SK-N-SH (cell line): ENCODE data around the gene MATN4. TPM values are rescaled to one million over a fixed set of nuclear protein-coding genes. Genes with fewer than 3 reads are reported as not detected.

Experiments used
- CTCF ChIA-PET: fragments of 300-600, 350-600 bp; formaldehyde crosslinking; extraction: SDS; loops from one replicate; lab custom pipeline; 2021; lab: Yijun Ruan, JAX
- POLR2A ChIA-PET: fragments of 350-600 bp; sonication (Branson Sonifier 250); formaldehyde crosslinking; extraction: SDS; loops from one replicate; lab custom pipeline; 2020; ENCODE audit warnings: antibody characterized with exemption, inconsistent platforms; lab: Yijun Ruan, JAX
- DNase-seq: peaks from one replicate; pipeline ENCODE4 v3.0.0; 2012
- H2AFZ ChIP-seq: fragments of 200-600 bp; sonication (generic); 2 replicates; pipeline ENCODE4 v1.8.1; 2016; ENCODE audit warnings: antibody characterized with exemption, mild to moderate bottlenecking, low read depth
- H3F3A ChIP-seq: fragments of 200-600 bp; sonication (generic); replicated peaks from 2 replicates; pipeline ENCODE3; 2016; ENCODE audit warnings: antibody characterized with exemption, mild to moderate bottlenecking; ENCODE audit not compliant: insufficient read depth
- H3K27ac ChIP-seq, 2 experiments: fragments of 200-500 bp in 1 of 2; fragments of 200-600 bp in 1 of 2; sonication (Bioruptor generic) in 1 of 2; sonication (generic), shearing (Covaris generic) in 1 of 2; 2 replicates each; pipeline versions ENCODE4 v1.5.1 to v1.6.1; 2014 to 2016; ENCODE audit warnings: low read depth in 2 of 2, inconsistent platforms in 1 of 2, low read length in 1 of 2, mild to moderate bottlenecking in 1 of 2, mixed read lengths in 1 of 2
- H3K27me3 ChIP-seq: fragments of 200-600 bp; sonication (generic), shearing (Covaris generic); 2 replicates; pipeline ENCODE4 v1.6.1; 2016; ENCODE audit warnings: mixed run types; ENCODE audit not compliant: insufficient read depth
- H3K36me3 ChIP-seq, 2 experiments: fragments of 200-500 bp in 1 of 2; fragments of 200-600 bp in 1 of 2; sonication (Bioruptor generic) in 1 of 2; sonication (generic) in 1 of 2; replicated peaks in 1 of 2; 2 replicates each; pipeline versions ENCODE3 to v1.5.1; 2014 to 2016; ENCODE audit warnings: low read length in 1 of 2, mild to moderate bottlenecking in 1 of 2; ENCODE audit not compliant: insufficient read depth in 2 of 2, control insufficient read depth in 1 of 2
- H3K4me1 ChIP-seq, 2 experiments: fragments of 200-500 bp in 1 of 2; fragments of 200-600 bp in 1 of 2; sonication (Bioruptor generic) in 1 of 2; sonication (generic), shearing (Covaris generic) in 1 of 2; 2 replicates each; pipeline versions ENCODE4 v1.5.1 to v1.6.1; 2014 to 2016; ENCODE audit warnings: low read depth in 1 of 2, low read length in 1 of 2, mixed run types in 1 of 2; ENCODE audit not compliant: insufficient read depth in 2 of 2, control insufficient read depth in 1 of 2
- H3K4me2 ChIP-seq: fragments of 200-600 bp; sonication (generic), shearing (Covaris generic); 2 replicates; pipeline ENCODE4 v1.6.1; 2017; ENCODE audit warnings: mixed run types
- H3K4me3 ChIP-seq, 2 experiments: fragments of 200-500 bp in 1 of 2; fragments of 200-600 bp in 1 of 2; sonication (Bioruptor generic) in 1 of 2; sonication (generic), shearing (Covaris generic) in 1 of 2; 2 replicates each; pipeline versions ENCODE4 v1.5.1 to v1.8.1; 2014 to 2016; ENCODE audit warnings: low read depth in 2 of 2, inconsistent platforms in 1 of 2, low read length in 1 of 2, mild to moderate bottlenecking in 1 of 2, mixed read lengths in 1 of 2, moderate library complexity in 1 of 2
- H3K79me2 ChIP-seq: fragments of 200-600 bp; sonication (generic); 2 replicates; pipeline ENCODE4 v1.8.1; 2017; ENCODE audit warnings: mild to moderate bottlenecking; ENCODE audit not compliant: insufficient read depth
- H3K9ac ChIP-seq: fragments of 200-600 bp; sonication (generic); 2 replicates; pipeline ENCODE4 v1.6.1; 2017; ENCODE audit warnings: mixed run types
- H3K9me2 ChIP-seq: fragments of 200-600 bp; sonication (generic); 2 replicates; pipeline ENCODE4 v1.6.1; 2017; ENCODE audit warnings: mixed run types
- H3K9me3 ChIP-seq: fragments of 200-600 bp; sonication (generic); 2 replicates; pipeline ENCODE4 v1.6.1; 2017; ENCODE audit warnings: mixed run types, mild to moderate bottlenecking, moderate library complexity
- H4K20me1 ChIP-seq: fragments of 200-600 bp; sonication (generic); 2 replicates; pipeline ENCODE4 v1.6.1; 2017; ENCODE audit warnings: mild to moderate bottlenecking, mixed run types; ENCODE audit not compliant: insufficient read depth
- GABPA ChIP-seq: IDR thresholded peaks from 2 replicates; pipeline ENCODE4 v1.4.0; 2012; ENCODE audit warnings: low read depth, mild to moderate bottlenecking
- MEF2A ChIP-seq: IDR thresholded peaks from 2 replicates; pipeline ENCODE4 v1.4.0; 2012; ENCODE audit warnings: low read depth, borderline replicate concordance
- NFIC ChIP-seq: IDR thresholded peaks from 2 replicates; pipeline ENCODE4 v1.4.0; 2012; ENCODE audit warnings: borderline replicate concordance
- RXRA ChIP-seq: IDR thresholded peaks from 2 replicates; pipeline ENCODE4 v1.4.0; 2012; ENCODE audit warnings: low read depth, mild to moderate bottlenecking, borderline replicate concordance
- SIN3A ChIP-seq: IDR thresholded peaks from 2 replicates; pipeline ENCODE4 v1.6.1; 2012; ENCODE audit warnings: low read depth, mild to moderate bottlenecking, low read length, moderate library complexity, borderline replicate concordance
- USF1 ChIP-seq: IDR thresholded peaks from 2 replicates; pipeline ENCODE4 v1.4.0; 2012; ENCODE audit warnings: low read depth, borderline replicate concordance
- USF2 ChIP-seq: fragments of 150-350 bp; IDR thresholded peaks from 2 replicates; pipeline ENCODE4 v1.6.1; 2017; ENCODE audit warnings: antibody characterized with exemption, low read length, low read depth, borderline replicate concordance
- WGBS: methylation state at CpG from one replicate; pipeline ENCODE4 v1.1.6; 2017; ENCODE audit warnings: low lambda C conversion rate; 5-methylcytosine and 5-hydroxymethylcytosine counted together
- polyA plus RNA-seq, 3 experiments: library from polyadenylated mRNA; depleted of rRNA; stranded (reverse); fragments of >200 nt; gene quantifications; 2 replicates each; pipeline ENCODE4 v1.2.3, GENCODE V29; 2012

MATN4 gene
- polyA plus RNA-seq, 1 of the 3 experiments (the other 2 are of a cell fraction), result 0.16 TPM

- Histone ChIP-seq H3K36me3 (peaks cover 7 to 10% of the 10 kb centered on the region in 2 experiments), H3K4me2 (no peak overlapping the region), H3K9ac (no peak overlapping the region), H3K9me3 (no peaks in the 10 kb centered on the region), H3K4me3 (no peak overlapping the region), H3K27me3 (no peaks in the 10 kb centered on the region), H4K20me1 (peaks cover 11% of the 10 kb centered on the region; the same call in 1 of the 2 replicates), H2AFZ (no peak overlapping the region), H3K79me2 (peaks cover 82% of the 10 kb centered on the region), H3K4me1 (peaks cover 65 to 72% of the 10 kb centered on the region in 2 experiments), H3K27ac (peak overlapping the region in 1 of 2 experiments; percentile 96; a peak in 1 of 4 replicates), H3F3A (peaks cover 34% of the 10 kb centered on the region)
- ChIA-PET POLR2A (no interaction called here), CTCF (interaction anchor here (1.7 to 4.3 kb wide), 5 partner anchors 12 to 97 kb away, joined by 4 to 31 read pairs (median 8); partner anchors contain the start of gene SYS1)
- WGBS, result 88% methylated on average over 4 of the region's 5 CpGs
- TF ChIP-seq MEF2A (no peak), SIN3A (no peak), RXRA (no peak), USF1 (no peak), NFIC (no peak), USF2 (no peak), GABPA (no peak)
- TF ChIP-seq, all 33 proteins: peak for 0
- no peak for DNase-seq
- H3K9me2 ChIP-seq, result no peaks in the 10 kb centered on the region
These were observed 32.2 kb upstream of the MATN4 start for GRCh38 chr20:45340236-45340847.

- ChIA-PET POLR2A (no interaction called here), CTCF (interaction anchor here (0.7 to 1.7 kb wide), 3 partner anchors 13 to 20 kb away, joined by 3 to 4 read pairs (median 4); no protein-coding TSS in a partner anchor)
- no peak overlapping the region for H3K4me2 ChIP-seq
- no peak overlapping the region for H2AFZ ChIP-seq
- H3K36me3 ChIP-seq, result peaks cover 7 to 12% of the 10 kb centered on the region in 2 experiments
- no peak overlapping the region for H3K9ac ChIP-seq
- H3K4me1 ChIP-seq, result peaks cover 64 to 66% of the 10 kb centered on the region in 2 experiments
- 93% methylated on average over 2 of the region's 2 CpGs for WGBS
- no peaks in the 10 kb centered on the region for H3K9me2 ChIP-seq
- peaks cover 11% of the 10 kb centered on the region; the same call in 1 of the 2 replicates for H4K20me1 ChIP-seq
- no peak for DNase-seq
- peaks cover 82% of the 10 kb centered on the region for H3K79me2 ChIP-seq
- peaks cover 32% of the 10 kb centered on the region for H3F3A ChIP-seq
- H3K27me3 ChIP-seq, result no peaks in the 10 kb centered on the region
- no peak overlapping the region for H3K4me3 ChIP-seq
- no peak overlapping the region for H3K27ac ChIP-seq
- no peaks in the 10 kb centered on the region for H3K9me3 ChIP-seq
- no peak for TF ChIP-seq USF2
- TF ChIP-seq, all 33 proteins: peak for 0
These were observed 31.7 kb upstream of the MATN4 start for GRCh38 chr20:45339799-45340198.
